H1 (cell line): Measurements from ENCODE around the gene LRFN3. TPM values are rescaled to one million over a fixed set of nuclear protein-coding genes. Genes with fewer than 3 reads are reported as not detected.

Source experiments
- CTCF ChIA-PET: fragments of 300-600 bp; sonication (Branson Sonifier 250); formaldehyde crosslinking; loops from one replicate; lab custom pipeline; 2021; ENCODE audit not compliant: partially characterized antibody; lab: Charles Lee
- POLR2A ChIA-PET: fragments of 300-600 bp; sonication (Branson Sonifier 250); formaldehyde crosslinking; loops from one replicate; lab custom pipeline; 2021; ENCODE audit warnings: inconsistent platforms; ENCODE audit not compliant: partially characterized antibody; lab: Charles Lee
- DNase-seq, 2 experiments: peaks; one replicate each; pipeline versions ENCODE4 v3.0.0 to v3.0.0-alpha.2; 2010 to 2022; ENCODE audit warnings: low spot score in 2 of 2, low read depth in 1 of 2, mixed read lengths in 1 of 2
- FAIRE-seq: peaks from 2 replicates; lab custom pipeline; 2011; peaks lifted over from hg19 to GRCh38; lab: Jason Lieb, UNC
- H2AFZ ChIP-seq: 2 replicates; pipeline ENCODE4 v1.8.1; 2012; ENCODE audit warnings: low read length, inconsistent platforms
- H2AK5ac ChIP-seq: 2 replicates; pipeline ENCODE4 v1.6.1; 2013; ENCODE audit warnings: low read depth, low read length
- H2BK120ac ChIP-seq: replicated peaks from 2 replicates; pipeline ENCODE3; 2013; ENCODE audit warnings: low read depth, low read length, inconsistent platforms
- H2BK12ac ChIP-seq: 2 replicates; pipeline ENCODE4 v1.6.1; 2013; ENCODE audit warnings: low read depth, low read length
- H2BK15ac ChIP-seq: 2 replicates; pipeline ENCODE4 v1.6.1; 2013; ENCODE audit warnings: low read length
- H2BK20ac ChIP-seq: 2 replicates; pipeline ENCODE4 v1.6.1; 2013; ENCODE audit warnings: low read length
- H2BK5ac ChIP-seq: 2 replicates; pipeline ENCODE4 v1.6.1; 2013; ENCODE audit warnings: low read depth, low read length
- H3K14ac ChIP-seq: 2 replicates; pipeline ENCODE4 v1.6.1; 2013; ENCODE audit warnings: inconsistent platforms; ENCODE audit not compliant: insufficient read length
- H3K18ac ChIP-seq: 2 replicates; pipeline ENCODE4 v1.6.1; 2013; ENCODE audit warnings: low read length; ENCODE audit errors: extremely low read depth
- H3K23ac ChIP-seq: 2 replicates; pipeline ENCODE4 v1.6.1; 2013; ENCODE audit warnings: inconsistent platforms; ENCODE audit not compliant: insufficient read length
- H3K23me2 ChIP-seq: 2 replicates; pipeline ENCODE4 v1.6.1; 2013; ENCODE audit warnings: low read depth, low read length
- H3K27ac ChIP-seq: 2 replicates; pipeline ENCODE4 v1.6.1; 2011; ENCODE audit warnings: low read depth, low read length, inconsistent platforms
- H3K27me3 ChIP-seq, 4 experiments: replicated peaks in 1 of 4; 1 replicate in 1 of 4; 2 replicates in 3 of 4; pipeline versions ENCODE4 v1.6.1 to v1.8.1; 2011 to 2013; ENCODE audit warnings: low read length in 3 of 4, mild to moderate bottlenecking in 3 of 4, inconsistent platforms in 2 of 4, mixed read lengths in 2 of 4, moderate library complexity in 1 of 4; ENCODE audit not compliant: control insufficient read depth in 3 of 4, insufficient read depth in 3 of 4; ENCODE audit errors: extremely low read depth in 1 of 4
- H3K36me3 ChIP-seq, 4 experiments: 2 replicates each; pipeline versions ENCODE4 v1.6.1 to v1.8.1; 2011 to 2013; ENCODE audit warnings: mild to moderate bottlenecking in 4 of 4, low read length in 3 of 4, moderate library complexity in 2 of 4, control low read depth in 1 of 4, inconsistent platforms in 1 of 4; ENCODE audit not compliant: insufficient read depth in 4 of 4, control insufficient read depth in 2 of 4
- H3K4ac ChIP-seq: replicated peaks from 2 replicates; pipeline ENCODE3; 2013; ENCODE audit warnings: low read length, low read depth, mixed read lengths, inconsistent platforms; ENCODE audit not compliant: insufficient read length
- H3K4me1 ChIP-seq, 4 experiments: replicated peaks in 1 of 4; 1 replicate in 1 of 4; 2 replicates in 3 of 4; pipeline versions ENCODE4 v1.6.1 to v1.8.1; 2011 to 2013; ENCODE audit warnings: low read length in 3 of 4, inconsistent platforms in 2 of 4, mixed read lengths in 1 of 4; ENCODE audit not compliant: insufficient read depth in 4 of 4, control insufficient read depth in 3 of 4
- H3K4me2 ChIP-seq, 2 experiments: 2 replicates each; pipeline versions ENCODE4 v1.6.1 to v1.8.1; 2011 to 2013; ENCODE audit warnings: low read depth in 2 of 2, low read length in 2 of 2, control low read depth in 1 of 2, inconsistent platforms in 1 of 2, mild to moderate bottlenecking in 1 of 2; ENCODE audit not compliant: insufficient read depth in 1 of 2
- H3K4me3 ChIP-seq, 4 experiments: fragments of 200-600, 300-600 bp in 1 of 4; sonication (generic), shearing (Covaris generic), sonication (Bioruptor Twin) in 1 of 4; 2 replicates each; pipeline versions ENCODE4 v1.5.1 to v1.8.1; 2011 to 2016; ENCODE audit warnings: low read length in 4 of 4, low read depth in 3 of 4, control low read depth in 2 of 4, inconsistent platforms in 2 of 4, mild to moderate bottlenecking in 2 of 4, mixed read lengths in 1 of 4, moderate library complexity in 1 of 4; ENCODE audit not compliant: insufficient read depth in 2 of 4; ENCODE audit errors: extremely low read depth in 1 of 4
- H3K56ac ChIP-seq: replicated peaks from 2 replicates; pipeline ENCODE3; 2013; ENCODE audit warnings: low read depth, mild to moderate bottlenecking, mixed read lengths, low read length, inconsistent platforms; ENCODE audit not compliant: insufficient read length
- H3K79me1 ChIP-seq: 2 replicates; pipeline ENCODE4 v1.6.1; 2013; ENCODE audit warnings: low read depth, low read length, control low read depth
- H3K79me2 ChIP-seq, 2 experiments: 2 replicates each; pipeline versions ENCODE4 v1.6.1 to v1.8.1; 2012 to 2013; ENCODE audit warnings: low read length in 2 of 2, mild to moderate bottlenecking in 2 of 2, inconsistent platforms in 1 of 2; ENCODE audit not compliant: insufficient read depth in 2 of 2, control insufficient read depth in 1 of 2
- H3K9ac ChIP-seq, 4 experiments: replicated peaks in 1 of 4; 1 replicate in 1 of 4; 2 replicates in 3 of 4; pipeline versions ENCODE4 v1.6.1 to v1.8.1; 2011 to 2013; ENCODE audit warnings: low read depth in 3 of 4, low read length in 3 of 4, control low read depth in 2 of 4, mild to moderate bottlenecking in 2 of 4, moderate library complexity in 2 of 4, inconsistent platforms in 1 of 4; ENCODE audit errors: extremely low read depth in 1 of 4
- H3K9me3 ChIP-seq, 2 experiments: 2 replicates each; pipeline versions ENCODE4 v1.6.1 to v1.8.1; 2012 to 2013; ENCODE audit warnings: mild to moderate bottlenecking in 2 of 2, moderate library complexity in 2 of 2, control low read depth in 1 of 2, inconsistent platforms in 1 of 2, low read depth in 1 of 2, low read length in 1 of 2, mixed read lengths in 1 of 2; ENCODE audit not compliant: insufficient read depth in 2 of 2
- H4K20me1 ChIP-seq, 2 experiments: replicated peaks in 1 of 2; 2 replicates each; pipeline versions ENCODE3 to v1.8.1; 2011 to 2013; ENCODE audit warnings: inconsistent platforms in 2 of 2, low read length in 2 of 2, mild to moderate bottlenecking in 1 of 2; ENCODE audit not compliant: insufficient read depth in 2 of 2, control insufficient read depth in 1 of 2
- H4K5ac ChIP-seq: 2 replicates; pipeline ENCODE4 v1.6.1; 2013; ENCODE audit warnings: low read length, low read depth, mixed read lengths, inconsistent platforms; ENCODE audit not compliant: insufficient read length
- H4K8ac ChIP-seq: 2 replicates; pipeline ENCODE4 v1.8.0; 2013; ENCODE audit warnings: mild to moderate bottlenecking, moderate library complexity, low read length, inconsistent platforms; ENCODE audit not compliant: insufficient read depth; ENCODE audit errors: extremely low read depth
- H4K91ac ChIP-seq: replicated peaks from 2 replicates; pipeline ENCODE3; 2013; ENCODE audit warnings: low read length, mixed read lengths, inconsistent platforms; ENCODE audit not compliant: insufficient read length
- BACH1 ChIP-seq: IDR thresholded peaks from 2 replicates; pipeline ENCODE4 v1.6.1; 2012; ENCODE audit warnings: low read length, improper control_type of control experiment
- MAX ChIP-seq: IDR thresholded peaks from 2 replicates; pipeline ENCODE4 v1.6.1; 2012; ENCODE audit warnings: inconsistent platforms
- NANOG ChIP-seq: IDR thresholded peaks from 2 replicates; pipeline ENCODE4 v1.6.1; 2011; ENCODE audit warnings: low read length, low read depth, mild to moderate bottlenecking, inconsistent platforms; ENCODE audit not compliant: insufficient read depth, poor library complexity, severe bottlenecking
- POU5F1 ChIP-seq: IDR thresholded peaks from 2 replicates; pipeline ENCODE4 v1.6.1; 2011; ENCODE audit warnings: low read depth, mild to moderate bottlenecking, low read length, moderate library complexity
- RNF2 ChIP-seq: fragments of 200-900, 300-1000 bp; sonication (generic); IDR thresholded peaks from 2 replicates; pipeline ENCODE4 v1.7.1; 2016; ENCODE audit warnings: borderline replicate concordance, low read depth, mild to moderate bottlenecking, antibody characterized with exemption, low read length; ENCODE audit not compliant: poor library complexity, severe bottlenecking; ENCODE audit errors: missing control alignments
- SIX5 ChIP-seq: IDR thresholded peaks from 2 replicates; pipeline ENCODE4 v1.6.1; 2011; ENCODE audit warnings: mild to moderate bottlenecking, low read depth, low read length
- TCF12 ChIP-seq: IDR thresholded peaks from 2 replicates; pipeline ENCODE4 v1.6.1; 2011; ENCODE audit warnings: low read depth, mild to moderate bottlenecking, low read length
- WGBS, 2 experiments: shearing (Covaris generic) in 1 of 2; methylation state at CpG; one replicate each; pipeline versions ENCODE4 v1.1.6 to v1.1.7; 2013 to 2015; ENCODE audit warnings: low lambda C conversion rate in 2 of 2, mixed read lengths in 2 of 2, inconsistent platforms in 1 of 2, low coverage in 1 of 2, missing lambda C conversion rate in 1 of 2; ENCODE audit not compliant: insufficient replicate concordance in 2 of 2, insufficient coverage in 1 of 2, insufficient read length in 1 of 2; ENCODE audit errors: extremely low coverage in 1 of 2, missing lambda C conversion rate in 1 of 2; 5-methylcytosine and 5-hydroxymethylcytosine counted together
- polyA plus RNA-seq, 7 experiments: library from polyadenylated mRNA; depleted of rRNA in 3 of 7; stranded (reverse) in 5 of 7; unstranded in 2 of 7; fragments of >200 nt in 5 of 7; fragments of 200-250 nt in 2 of 7; gene quantifications; 1 replicate in 5 of 7; 2 replicates in 1 of 7; 4 replicates in 1 of 7; pipeline versions ENCODE4 v1.2.1 to v1.2.3, GENCODE V29; 2011 to 2013; ENCODE audit warnings: missing spikeins in 2 of 7, mixed read lengths in 2 of 7
- total RNA-seq: library from RNA; stranded (reverse); fragmentation: NEBNext Ultra II Directional; extraction: Animal tissue kit (Norgen Biotek cat#: 25700); gene quantifications from 2 replicates; pipeline ENCODE4 v1.2.1, GENCODE V29; 2021

LRFN3 gene
- total and polyA plus RNA-seq, 2 of the 8 experiments (the other 6 are each of a cell fraction or from before 2014, with no cell fraction given) = 4.6 to 16.8 TPM

DNA sequence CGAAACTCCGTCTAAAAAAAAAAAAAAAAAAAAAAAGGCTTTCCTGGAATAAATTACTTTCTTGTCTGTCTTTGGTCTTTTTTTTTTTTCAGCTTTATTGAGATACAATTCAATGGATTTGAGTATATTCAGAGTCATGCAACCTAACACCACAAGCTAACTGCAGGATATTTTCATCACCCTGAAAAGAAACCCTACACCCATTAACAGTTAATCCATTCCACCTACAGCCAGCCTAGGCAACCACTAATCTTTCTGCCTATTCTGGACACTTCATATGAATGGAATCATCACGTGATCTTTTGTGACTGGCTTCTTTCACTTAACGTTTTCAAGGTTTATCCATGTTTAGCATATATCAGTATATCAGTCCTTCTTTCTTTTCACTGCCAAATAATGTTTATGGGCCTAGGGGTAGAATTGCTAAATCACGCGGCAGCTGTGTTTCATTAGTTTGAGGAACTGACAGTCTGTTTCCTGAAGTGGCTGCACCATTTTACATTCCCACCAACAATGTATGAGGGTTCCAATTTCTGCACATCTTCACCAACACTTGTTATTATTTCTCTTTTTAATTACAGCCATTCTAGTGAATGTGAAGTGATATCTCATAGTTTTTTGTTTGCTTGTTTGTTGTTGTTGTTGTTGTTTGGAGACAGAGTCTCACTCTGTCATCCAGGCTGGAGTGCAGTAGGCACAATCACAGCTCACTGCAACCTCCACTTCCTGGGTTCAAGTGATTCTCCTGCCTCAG lies 19.9 kb downstream of the LRFN3 start:
- POLR2A ChIA-PET = interaction anchor here (0.6 kb wide), 1 partner anchor 26 kb away, joined by 5 read pairs; no protein-coding TSS in a partner anchor
- H4K20me1 ChIP-seq = peaks cover 0 to 5% of the 10 kb centered on the region in 2 experiments
- H3K18ac ChIP-seq = no peak overlapping the region
- DNase-seq (no peak), FAIRE-seq (peak; percentile 28)
- H4K5ac ChIP-seq = no peak overlapping the region
- peaks cover 13 to 31% (median 29%) of the 10 kb centered on the region in 4 experiments for H3K27me3 ChIP-seq
- H3K4ac ChIP-seq = no peak overlapping the region
- H3K9me3 ChIP-seq = no peaks in the 10 kb centered on the region
- peaks cover 0 to 7% (median 3%) of the 10 kb centered on the region in 4 experiments; a peak in 4 of 7 replicates for H3K4me1 ChIP-seq
- H3K23ac ChIP-seq = no peak overlapping the region
- no peak overlapping the region for H2BK5ac ChIP-seq
- H3K14ac ChIP-seq = no peak overlapping the region
- no peak overlapping the region for H2BK12ac ChIP-seq
- H3K27ac ChIP-seq = no peak overlapping the region
- no peak overlapping the region for H3K4me3 ChIP-seq
- H3K79me1 ChIP-seq = no peaks in the 10 kb centered on the region
- CTCF ChIA-PET = interaction anchor here (0.6 to 1.8 kb wide), 2 partner anchors 13 to 180 kb away, joined by 4 to 7 read pairs; no protein-coding TSS in a partner anchor
- no peak overlapping the region for H4K8ac ChIP-seq
- H2BK120ac ChIP-seq = no peak overlapping the region
- H4K91ac ChIP-seq = no peak overlapping the region
- H2BK15ac ChIP-seq = no peak overlapping the region
- no peak overlapping the region for H2AK5ac ChIP-seq
- WGBS, 2 experiments = 77% methylated on average over 4 of the region's 6 CpGs; no CpG with 5 or more reads in 1 of the 2 experiments
- no peak overlapping the region for H3K56ac ChIP-seq
- no peak overlapping the region for H2AFZ ChIP-seq
- TF ChIP-seq TCF12 (no peak), MAX (no peak), RNF2 (no peak), POU5F1 (no peak), SIX5 (no peak), NANOG (no peak), BACH1 (no peak)
- no peak overlapping the region for H3K4me2 ChIP-seq
- no peaks in the 10 kb centered on the region for H3K36me3 ChIP-seq
- no peak overlapping the region for H3K9ac ChIP-seq
- H3K79me2 ChIP-seq = no peaks in the 10 kb centered on the region
- peaks cover 3% of the 10 kb centered on the region; the same call in 1 of the 2 replicates for H3K23me2 ChIP-seq
- no peak overlapping the region for H2BK20ac ChIP-seq
